Epithelial cell of esophagus (primary cell): ENCODE data around the gene TSEN54.

ENCODE experiments used
- DNase-seq: peaks from one replicate; pipeline ENCODE4 v3.0.0; 2010; ENCODE audit warnings: low read depth
- H3K4me3 ChIP-seq: 2 replicates; pipeline ENCODE4 v1.5.1; 2011; ENCODE audit warnings: mild to moderate bottlenecking, low read length, control low read depth
- TF ChIP-seq, protein P1 (sequence below): IDR thresholded peaks from 2 replicates; pipeline ENCODE4 v1.5.1; 2011; ENCODE audit warnings: low read depth, mild to moderate bottlenecking, low read length, control low read depth, inconsistent platforms; ENCODE audit not compliant: insufficient read depth; ENCODE audit errors: missing control alignments

TSEN54 gene

DNA sequence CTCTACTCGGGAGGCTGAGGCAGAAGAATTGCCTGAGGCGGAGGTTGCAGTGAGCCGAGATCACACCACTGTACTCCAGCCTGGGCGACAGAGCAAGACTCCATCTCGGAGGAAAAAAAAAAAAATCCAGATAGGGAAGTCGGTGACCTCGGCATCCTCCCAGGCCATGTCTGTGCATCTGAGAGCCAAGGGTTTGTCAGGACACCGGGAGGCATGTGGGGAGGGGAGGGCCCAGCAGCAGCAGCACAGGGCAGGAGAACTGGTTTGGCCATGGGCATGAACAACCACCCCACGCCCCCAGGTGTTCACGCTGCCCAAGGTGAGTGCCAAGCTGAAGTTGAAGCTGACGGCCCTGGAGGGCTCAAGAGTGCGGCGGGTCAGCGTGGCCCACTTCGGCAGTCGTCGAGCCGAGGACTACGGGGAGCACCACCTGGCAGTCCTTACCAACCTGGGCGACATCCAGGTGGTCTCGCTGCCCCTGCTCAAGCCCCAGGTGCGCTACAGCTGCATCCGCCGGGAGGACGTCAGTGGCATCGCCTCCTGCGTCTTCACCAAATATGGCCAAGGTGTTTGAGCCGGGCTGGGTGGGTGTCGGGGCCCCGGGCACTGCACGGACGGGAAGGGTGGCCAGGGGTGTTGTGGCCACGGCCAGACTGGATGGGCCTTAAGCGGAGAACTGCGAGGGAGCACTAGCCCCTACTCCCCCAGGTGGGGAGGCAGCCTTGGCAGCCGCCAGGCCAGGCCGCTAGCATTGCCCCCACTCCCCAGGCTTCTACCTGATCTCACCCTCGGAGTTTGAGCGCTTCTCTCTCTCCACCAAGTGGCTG, 56.6 kb downstream of the TSEN54 start:
- no peak for DNase-seq
- TF ChIP-seq, protein P1, sequence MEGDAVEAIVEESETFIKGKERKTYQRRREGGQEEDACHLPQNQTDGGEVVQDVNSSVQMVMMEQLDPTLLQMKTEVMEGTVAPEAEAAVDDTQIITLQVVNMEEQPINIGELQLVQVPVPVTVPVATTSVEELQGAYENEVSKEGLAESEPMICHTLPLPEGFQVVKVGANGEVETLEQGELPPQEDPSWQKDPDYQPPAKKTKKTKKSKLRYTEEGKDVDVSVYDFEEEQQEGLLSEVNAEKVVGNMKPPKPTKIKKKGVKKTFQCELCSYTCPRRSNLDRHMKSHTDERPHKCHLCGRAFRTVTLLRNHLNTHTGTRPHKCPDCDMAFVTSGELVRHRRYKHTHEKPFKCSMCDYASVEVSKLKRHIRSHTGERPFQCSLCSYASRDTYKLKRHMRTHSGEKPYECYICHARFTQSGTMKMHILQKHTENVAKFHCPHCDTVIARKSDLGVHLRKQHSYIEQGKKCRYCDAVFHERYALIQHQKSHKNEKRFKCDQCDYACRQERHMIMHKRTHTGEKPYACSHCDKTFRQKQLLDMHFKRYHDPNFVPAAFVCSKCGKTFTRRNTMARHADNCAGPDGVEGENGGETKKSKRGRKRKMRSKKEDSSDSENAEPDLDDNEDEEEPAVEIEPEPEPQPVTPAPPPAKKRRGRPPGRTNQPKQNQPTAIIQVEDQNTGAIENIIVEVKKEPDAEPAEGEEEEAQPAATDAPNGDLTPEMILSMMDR: no peak
- H3K4me3 ChIP-seq: no peak overlapping the region

DNA sequence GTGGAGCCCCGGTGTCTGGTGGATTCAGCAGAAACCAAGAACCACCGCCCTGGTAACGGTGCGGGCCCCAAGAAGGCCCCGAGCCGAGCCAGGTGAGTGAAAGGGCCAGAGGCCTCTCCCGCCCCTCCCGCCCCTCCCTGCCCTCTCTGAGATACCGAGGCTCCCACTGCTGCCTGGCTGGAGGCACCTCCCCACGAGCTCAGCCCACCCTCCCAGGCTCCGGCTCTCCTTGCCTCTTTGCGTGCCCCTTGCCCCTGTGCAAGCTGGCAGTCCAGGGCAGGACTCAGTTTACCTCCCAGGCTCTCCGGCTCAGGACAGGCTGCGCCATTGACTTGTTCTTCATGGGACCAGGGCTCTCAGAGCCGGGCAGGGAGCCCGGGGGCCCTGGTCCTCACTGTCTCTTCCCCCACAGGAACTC, 57.2 kb downstream of the TSEN54 start:
- TF ChIP-seq, protein P1: no peak
- DNase-seq: no peak
- H3K4me3 ChIP-seq: no peak overlapping the region

DNA sequence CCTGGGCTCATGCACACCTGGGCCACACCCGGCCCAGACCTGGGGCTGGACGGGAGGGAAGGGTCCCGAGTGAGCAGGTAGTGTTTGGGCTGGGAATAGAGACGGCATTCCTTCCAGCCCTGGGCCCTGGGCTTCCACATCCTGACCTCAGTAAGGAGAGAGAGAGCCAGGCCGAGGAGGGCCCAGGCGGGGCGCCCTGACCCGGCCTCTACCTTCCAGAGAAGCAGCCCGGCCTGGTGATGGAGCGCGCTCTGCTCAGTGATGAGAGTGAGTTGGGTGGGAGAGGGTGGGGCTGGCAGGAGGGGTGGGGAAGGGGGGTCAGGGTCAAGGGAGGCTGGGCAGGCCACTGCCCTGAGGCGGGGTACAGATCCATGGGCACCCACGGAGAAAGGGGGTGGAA, 57.7 kb downstream of the TSEN54 start:
- no peak for DNase-seq
- TF ChIP-seq, protein P1: no peak
- no peak overlapping the region for H3K4me3 ChIP-seq
